GM03348 (cell line): ENCODE data around the gene GRIK4.

Experiments used
- DNase-seq: peaks from one replicate; pipeline ENCODE4 v3.0.0; 2012; ENCODE audit warnings: low spot score

The GRIK4 gene

DNA sequence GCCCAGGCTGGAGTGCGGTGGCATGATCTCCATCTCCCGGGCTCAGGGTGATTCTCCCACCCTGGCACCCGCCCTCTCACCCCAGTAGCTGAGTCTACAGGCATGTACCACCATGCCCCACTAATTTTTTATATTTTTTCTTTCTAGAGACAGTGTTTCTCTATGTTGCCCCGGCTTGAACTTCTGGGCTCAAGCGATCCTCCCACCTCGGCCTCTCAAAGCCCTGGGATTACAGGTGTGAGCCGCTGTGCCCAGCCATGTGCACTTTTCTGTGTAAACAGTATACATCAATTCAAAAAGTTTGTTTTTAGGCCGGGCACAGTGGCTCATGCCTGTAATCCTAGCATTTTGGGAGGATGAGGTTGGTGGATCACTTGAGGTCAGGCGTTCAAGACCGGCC, 14.7 kb downstream of the GRIK4 start:
- no peak for DNase-seq

DNA sequence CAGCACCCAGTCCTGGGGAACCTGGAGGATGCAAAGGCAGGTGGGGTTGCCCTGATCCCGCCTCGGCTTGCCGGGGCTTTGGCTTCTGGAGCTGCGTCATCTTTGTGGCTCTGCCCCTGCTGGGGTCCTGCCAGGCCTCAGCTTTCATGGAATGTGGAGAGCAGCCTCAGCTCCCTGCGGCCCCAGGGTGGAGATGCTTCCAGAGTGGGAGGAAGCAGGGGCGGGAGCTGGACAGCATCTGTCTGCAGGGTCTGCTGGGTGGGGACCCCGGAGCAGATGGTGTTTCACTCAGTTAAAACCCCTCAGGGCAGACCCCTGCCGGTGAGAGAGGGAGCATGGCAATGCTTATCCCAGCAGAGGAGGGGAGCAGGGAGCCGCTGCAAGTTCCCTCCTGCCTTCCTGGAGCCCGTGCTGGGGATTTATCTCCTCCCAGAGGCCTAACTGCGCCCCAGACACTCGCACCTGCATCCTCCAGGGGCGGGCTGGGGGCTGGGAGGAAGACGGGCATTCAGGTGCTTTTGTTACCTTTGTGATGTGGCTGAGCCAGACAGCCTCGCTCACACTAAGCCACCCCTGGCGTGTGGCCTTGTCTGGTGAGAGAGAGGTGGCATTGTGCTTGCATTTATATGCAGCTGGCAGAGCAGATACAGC, 15.7 kb downstream of the GRIK4 start:
- peak; percentile 84 for DNase-seq

DNA sequence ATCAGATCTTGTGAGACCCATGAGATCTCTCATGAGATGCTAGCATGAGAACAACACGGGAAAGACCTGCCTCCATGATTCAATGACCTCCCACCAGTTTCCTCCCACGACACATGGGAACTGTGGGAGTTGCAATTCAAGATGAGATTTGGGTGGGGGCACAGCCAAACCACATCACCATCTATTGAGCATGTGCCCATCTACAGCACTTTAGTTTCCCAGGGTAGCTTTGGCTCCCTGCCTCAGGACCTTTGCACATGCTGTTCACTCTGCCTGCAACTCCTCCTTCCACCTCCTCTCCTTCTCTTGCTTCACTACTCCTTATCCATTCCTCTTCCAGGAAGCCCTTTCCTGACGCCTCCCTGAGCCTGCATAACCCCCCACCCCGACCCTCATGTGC, 17.2 kb downstream of the GRIK4 start:
- no peak for DNase-seq

DNA sequence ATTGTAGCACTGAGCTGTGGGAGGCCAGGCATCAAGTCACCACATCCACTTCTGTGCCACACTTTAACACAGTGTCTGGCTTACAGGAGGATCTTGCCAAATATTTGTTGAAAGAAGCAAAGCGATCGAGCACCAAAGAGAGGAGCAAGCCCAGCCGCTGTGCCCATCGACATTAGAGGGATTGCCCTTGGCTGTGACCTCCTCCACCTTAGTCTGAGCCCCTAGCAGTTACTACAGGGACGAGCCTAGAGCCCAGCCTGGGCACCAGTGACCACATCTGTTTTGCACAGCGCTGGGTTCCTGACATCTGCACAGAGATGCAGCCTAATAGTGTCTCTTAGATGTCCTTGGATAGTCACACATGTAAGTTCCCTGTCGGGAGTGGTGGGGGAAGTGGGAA, 17.7 kb downstream of the GRIK4 start:
- no peak for DNase-seq

DNA sequence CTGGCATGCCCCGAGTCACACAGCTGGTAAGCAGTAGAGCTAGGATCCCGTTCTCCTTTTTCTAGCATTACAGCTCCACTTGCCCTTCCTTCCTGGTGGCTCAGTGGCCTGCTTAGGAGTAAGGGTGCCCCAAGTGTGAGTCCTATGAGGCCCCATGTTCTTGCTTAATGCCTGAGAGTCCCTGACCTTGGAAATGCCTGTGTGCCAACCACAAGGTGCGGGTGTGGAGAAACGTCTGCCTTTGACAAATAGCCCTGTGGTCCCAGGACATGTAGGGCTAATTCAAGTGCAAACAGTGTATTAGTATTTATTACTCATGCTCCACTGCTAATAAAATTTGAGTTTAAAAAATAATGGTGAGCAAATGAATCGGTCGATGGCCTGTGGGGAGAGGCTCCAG, 18.4 kb downstream of the GRIK4 start:
- DNase-seq, result no peak

DNA sequence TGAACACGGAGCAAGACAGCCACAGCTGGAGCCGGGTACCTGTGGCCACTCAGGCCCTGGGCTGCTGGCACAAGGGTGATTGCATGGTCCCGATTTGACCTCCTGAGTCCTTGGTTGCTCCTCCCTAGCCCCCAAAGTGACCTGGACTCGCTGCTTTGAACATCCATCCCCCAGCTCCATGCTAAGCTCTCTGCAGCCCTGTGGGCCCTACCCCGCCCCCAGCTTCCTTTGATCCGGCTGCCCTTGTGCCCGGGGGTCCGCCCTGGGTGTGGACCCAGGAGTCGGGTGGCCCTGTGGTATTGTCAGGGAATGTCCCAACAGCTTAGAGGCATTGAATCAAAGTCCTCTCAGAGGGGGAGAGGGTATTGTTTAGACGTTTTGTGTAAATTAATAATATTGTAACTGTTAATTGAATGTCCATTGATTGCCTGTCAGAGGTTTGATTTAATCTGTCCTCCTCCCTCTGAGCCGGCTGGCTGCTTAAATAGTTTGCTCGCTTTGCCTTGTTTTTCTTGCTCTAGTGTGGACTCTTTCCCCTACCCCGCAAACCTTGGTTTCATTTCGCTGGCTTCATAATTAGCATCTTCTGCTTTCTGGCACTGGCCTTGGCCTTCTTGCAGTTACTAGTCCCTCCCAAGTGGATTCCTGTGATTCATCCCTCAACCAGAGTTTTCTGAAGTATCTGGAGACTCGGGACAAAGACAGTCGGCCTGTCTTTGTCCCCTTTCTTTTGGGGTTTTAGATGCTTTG, 20.7 kb downstream of the GRIK4 start:
- DNase-seq, result peak; percentile 78

DNA sequence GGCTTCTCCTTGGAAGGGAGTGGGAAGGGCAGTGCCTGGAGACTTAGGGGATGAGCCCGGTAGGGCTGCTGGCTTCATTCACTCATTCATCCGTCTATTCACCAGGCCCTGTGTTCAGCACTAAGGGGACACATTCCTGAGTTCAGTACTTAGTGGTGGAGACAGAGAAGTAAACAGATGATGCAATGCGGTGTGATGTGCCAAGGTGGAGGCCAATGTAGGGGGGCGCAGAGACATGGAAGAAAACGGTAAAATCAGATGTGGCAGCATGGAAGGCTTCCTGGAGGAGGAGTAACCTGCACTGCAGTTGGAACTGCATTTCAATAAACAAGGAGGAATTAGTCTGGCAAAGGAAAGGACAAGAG, 21.3 kb downstream of the GRIK4 start:
- no peak for DNase-seq

DNA sequence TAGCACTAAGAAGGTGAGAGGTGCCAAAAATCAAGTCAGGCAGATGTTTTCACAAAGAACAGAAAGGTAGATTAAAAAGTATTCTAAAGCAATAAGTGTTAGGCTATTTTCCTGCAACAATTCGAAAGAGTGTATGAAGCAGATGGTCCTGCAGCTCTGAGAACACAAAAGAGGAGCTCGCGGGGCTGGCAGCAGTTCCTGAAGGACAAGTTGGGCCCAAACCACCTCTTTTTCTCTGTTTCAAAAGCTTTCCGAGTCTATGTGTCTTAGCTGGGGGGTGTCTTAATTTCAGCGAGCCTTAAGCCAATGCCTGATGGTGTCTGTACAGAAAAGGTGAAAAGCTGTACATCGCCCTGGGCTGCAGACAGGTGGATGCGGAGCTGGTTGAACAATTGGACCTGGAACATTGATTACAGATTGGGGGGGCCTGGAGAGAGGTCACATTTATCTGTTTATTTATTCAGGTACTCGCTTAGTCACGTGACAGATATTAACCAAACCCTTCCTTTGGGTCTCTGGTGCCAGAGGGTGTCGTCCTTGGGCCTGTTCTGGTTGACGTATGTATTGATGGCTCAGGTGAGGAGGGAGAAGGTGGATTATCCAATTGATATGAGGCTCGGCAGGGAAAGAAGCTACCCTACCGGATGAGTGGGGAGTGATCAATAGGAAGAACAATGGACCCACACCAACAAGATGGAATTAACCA, 24.7 kb downstream of the GRIK4 start:
- no peak for DNase-seq

DNA sequence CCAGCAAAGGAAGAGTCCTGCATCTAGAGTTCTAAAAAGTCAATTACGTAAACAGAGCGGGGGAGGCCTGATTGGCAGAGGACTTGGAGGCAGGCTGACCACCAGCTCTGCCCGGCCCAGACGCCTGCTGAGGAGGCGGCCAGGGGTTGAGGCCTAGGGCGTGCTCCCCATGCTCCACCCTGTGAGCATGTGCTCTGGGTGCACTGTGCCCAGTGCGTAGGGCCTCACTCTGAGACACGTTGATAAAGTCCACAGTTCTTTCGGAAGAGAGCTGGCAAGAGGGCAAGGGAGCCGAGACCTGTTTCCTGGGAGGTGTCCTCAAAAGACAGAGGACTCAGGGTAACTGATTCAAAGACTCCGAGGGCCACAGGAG, 25.2 kb downstream of the GRIK4 start:
- no peak for DNase-seq

DNA sequence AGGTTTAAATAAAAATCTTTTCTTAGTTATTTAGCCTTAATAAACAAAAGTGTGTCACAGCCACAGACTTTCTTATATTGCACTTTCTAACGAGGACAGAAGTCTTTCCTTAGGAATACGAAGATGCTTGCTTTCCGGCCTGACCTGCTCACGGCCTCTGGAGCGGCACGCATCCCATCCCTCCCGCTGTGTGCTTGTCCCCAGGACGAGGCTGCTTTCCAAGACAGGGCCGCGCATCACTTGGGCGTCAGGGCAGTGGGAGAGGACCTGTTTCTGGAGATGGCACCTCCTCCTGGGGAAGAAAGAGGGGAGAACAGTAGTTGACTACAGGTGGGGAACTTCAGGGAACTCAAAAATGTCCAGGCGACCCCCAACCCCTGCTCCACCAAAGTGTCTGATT, 26.4 kb downstream of the GRIK4 start:
- DNase-seq, result no peak

DNA sequence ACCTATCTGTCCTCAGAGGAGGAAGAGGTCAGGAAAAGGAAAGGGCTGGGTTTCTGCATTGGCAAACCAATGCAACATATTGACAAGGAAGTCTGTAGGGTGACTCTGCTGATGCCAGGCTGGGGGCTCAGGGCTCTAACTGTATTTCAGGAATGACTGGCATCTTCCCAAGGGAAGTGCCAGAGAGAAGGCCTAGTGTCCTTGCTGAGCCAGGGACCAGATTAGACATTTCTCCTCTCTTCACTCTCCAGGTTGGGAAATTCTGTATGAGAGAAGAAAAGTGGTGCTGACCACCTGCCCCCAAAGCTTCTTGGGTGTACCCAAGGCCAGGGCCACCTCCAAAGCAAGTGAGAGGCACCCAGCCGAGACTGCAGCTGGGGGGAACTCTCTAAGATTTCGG, 27.2 kb downstream of the GRIK4 start:
- DNase-seq, result no peak

DNA sequence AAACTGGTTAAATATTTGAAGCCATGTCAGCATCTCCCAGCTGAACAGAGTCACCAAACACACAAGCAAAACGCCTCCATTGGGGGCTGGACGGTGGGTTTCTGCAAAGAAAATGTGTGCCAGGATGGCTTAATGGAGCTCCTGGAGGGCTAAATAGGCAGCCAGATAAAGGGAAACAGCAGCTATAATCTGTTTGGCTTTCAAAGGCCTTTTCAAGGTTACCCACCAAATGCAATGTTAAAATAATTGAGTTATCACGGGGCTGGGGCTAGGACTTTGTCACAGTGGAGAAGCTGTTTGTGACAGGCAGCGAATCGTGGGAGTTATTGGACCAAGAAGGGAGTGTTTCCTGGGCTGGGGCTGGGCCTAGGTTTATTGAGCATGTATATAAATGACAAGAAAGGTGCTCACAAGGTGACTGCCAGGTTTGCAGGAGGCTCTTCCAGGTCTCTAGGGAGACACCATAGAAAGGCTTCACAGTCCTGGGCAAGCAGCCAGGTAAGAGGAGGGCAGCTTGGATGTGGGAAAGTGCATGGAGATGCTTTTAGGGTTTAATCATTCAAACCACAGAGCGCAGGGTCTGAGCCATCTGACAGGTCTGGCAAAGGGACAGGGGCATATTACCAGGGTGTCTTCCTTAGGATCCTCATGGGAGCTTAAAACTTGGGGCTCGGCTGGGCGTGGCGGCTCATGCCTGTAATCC, 28.3 kb downstream of the GRIK4 start:
- DNase-seq, result peak; percentile 39

DNA sequence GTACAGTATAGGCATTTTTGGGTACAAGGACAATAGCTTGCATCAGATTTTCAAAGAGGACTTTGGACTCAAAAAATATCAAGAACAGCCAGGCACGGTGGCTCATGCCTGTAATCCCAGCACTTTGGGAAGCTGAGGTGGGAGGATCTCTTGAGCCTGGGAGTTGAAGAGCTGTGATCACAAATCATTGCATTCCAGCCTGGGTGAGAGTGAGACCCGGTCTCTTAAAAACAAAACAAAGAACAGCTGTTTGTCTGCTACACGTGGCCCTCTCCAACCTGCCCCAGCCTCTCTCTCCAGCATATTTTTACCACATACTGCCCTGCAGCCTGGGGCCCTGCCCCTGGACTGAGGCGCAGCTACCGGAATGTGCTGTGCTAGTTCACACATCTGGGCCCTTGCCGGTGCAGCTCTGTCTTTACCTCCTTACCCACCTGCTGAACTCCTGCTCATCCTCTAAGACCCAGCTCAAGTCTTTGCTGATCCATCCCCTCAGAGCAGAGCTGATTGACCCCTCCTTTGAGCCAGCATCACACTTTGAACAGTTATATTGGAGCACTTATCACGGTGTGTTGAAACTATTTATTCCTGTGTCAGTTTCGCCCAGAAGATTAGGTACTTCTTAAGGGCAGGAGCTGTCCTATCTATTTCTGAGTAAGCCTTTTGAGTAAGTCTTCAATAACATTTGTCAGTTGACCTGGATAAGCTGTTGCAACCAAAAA, 29.4 kb downstream of the GRIK4 start:
- DNase-seq, result no peak

DNA sequence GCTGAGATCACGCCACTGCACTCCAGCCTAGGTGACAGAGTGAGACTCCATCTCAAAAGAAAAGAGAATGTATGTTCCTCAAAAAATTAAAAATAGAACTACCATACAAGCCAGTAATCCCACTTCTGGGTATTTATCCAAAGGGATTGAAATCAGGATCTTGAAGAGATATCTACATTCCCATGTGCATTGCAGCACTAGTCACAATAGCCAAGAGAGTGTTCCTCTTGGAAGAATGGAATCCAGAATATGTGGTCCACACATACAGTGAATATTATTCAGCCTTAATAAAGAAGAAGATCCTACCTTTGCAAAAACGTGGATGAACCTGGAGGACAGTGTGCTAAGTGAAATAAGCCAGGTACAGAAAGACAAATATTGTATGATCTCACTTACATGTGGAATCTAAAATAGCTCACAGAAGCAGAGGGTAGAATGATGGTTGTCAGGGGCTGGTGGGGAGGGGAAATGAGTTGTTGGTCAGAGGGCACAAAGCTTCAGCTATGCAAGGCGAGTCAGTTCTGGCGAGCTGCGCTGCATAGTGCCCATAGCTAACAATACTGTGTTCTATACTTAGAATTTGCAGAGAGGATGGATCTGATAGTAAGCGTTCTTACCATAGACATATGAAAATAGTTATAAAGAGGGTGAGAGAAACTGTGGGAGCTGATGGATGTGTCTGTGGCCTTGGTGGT, 32.1 kb downstream of the GRIK4 start:
- no peak for DNase-seq

DNA sequence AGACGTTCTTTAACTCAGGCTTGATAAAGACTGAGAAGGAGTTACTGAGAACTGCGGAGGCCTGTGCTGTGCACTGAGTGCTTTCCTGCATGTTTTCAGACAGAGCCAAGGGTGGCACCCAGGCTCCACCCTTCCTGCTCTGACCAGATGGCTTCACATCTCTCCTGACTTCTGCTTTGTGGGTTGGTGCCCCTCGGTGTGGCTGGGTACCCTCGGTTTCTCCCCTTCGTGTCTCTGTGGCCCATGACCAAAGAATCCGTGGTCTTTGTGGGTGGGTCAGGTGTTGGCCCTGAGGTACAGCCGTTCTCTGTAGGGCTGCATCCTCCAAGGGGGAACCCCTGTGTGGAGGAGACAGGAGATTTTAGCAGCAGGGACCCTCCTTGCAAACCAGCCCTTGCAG, 34.3 kb downstream of the GRIK4 start:
- no peak for DNase-seq

DNA sequence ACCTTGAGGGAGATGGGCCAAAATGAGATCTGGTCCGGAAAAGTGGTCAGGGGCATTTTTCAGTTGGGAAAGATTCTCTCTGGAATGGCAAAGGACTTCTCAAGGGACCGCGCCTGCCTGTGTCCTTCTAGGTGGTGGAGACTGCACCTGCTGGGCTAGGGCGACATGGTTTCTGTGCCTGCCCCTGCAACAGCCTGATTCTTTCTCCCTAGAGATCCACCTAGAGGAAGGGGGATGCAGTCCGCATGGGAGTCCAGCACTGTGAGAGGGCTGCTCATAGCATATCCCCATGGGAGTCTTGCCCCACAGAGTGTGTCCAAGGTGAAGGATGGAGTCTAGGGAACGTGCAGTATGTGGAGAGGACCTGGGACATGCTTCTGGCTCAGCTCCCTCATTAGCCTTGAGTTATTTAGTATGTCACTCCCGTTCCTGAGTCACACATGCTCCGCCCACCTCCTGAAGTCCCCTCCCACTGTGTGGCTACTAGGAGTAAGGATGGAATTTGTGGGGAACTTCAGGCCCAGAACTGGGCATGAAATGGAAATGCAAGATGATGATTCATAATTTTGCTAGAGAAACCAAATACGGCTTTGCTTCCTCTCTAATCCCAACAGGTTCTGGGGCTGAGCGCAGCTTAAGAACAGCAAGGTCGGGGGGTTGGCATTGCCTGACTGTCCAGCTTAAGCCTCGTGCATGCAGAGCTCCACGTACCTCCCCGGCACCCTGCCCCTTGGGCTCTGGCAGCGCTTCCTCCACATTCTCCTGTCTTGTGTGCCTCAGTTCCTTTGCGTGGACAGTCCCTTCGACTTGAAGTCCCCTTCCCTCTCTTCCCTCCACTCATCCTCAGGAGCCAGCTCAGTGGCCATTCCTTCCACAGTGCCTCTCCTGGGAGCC, 35.0 kb downstream of the GRIK4 start:
- peak; percentile 93 for DNase-seq

DNA sequence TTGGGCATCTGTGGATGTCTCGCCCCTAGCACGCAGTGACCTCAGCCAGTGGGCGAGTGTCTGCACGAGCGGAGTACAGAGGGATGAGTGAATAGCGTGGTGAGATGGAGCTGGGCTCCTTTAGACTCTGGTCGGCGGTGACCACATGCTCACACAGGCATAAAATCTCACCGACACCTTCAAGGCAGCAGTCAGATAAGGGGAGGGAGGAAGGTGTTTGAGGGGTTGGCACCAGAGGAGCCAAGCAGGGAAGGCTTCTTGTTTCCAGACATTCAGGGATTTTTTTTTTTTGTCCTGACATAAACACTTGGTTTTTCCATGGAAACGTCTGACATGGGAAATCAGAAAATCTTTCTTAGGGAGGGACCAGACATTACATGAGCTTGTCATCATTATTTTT, 35.8 kb downstream of the GRIK4 start:
- DNase-seq, result no peak

DNA sequence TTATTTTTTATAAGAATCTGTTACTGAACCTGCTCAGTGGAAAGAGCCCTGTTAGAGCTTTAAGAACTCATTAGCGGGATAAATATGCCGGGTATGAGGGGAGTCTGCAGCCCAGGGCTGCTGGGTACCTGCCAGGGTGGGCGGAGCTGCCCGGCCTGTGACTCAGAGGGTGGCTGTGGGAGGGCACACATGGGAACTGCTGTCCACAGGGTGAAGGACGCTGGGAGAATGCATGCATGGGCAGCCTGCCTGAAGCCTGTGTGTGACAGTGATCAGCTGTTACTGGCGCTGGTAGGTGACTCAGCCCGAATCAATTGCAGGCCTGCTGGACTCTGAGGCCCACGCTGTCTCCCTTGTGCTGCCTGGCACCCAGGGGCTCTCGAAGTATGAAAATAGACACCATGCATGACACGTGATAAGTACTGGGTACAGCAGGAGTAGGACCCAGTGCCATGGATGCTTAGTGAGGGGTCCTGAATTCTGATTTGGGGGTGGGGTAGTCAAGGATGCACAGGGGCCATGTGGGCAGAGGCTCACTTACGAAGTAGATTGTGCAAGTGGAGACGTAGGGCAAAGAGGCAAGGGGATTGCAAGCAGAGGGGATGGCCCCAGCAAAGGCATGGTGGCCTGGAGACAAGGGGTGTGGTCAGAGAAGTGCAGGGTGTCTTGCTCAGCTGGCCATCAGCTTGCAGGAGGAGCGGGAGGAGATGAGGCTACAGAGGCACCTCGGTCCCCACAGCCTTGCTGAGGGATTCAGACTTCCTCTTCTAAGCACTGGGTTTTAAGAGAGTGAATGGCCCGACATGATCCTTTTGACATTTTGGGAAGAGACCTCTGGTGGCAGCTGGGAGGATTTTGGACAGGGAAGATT, 36.5 kb downstream of the GRIK4 start:
- peak; percentile 96 for DNase-seq

DNA sequence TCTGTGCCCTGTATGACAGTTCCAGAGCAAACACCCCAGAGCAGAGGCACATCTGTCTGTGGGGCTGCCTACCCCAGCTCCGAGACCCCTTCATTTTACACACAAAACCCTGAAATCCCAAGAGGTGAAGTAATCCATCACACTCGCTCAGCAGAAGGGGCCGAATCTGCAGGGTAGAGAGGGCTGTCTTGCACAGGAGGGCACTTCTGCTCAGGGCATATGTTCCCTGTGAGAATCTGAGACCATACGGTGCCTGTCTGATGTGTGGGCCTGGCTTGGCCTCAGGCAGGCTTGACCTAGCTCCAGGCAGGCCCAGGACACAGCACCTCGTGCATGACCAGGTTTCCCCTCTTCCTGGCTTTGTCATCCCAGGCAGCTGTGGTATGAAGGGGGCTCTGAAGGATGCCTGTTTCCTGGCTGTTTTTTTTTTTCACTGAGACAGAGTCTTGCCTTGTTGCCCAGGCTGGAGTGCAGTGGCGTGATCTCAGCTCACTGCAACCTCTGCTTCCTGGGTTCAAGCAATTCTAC, 37.2 kb downstream of the GRIK4 start:
- no peak for DNase-seq
